Memory B cell (primary cell): ENCODE results near the gene STARD7.

Source experiments
- ATAC-seq: fragments of 150-1000 bp; cut with Tn5 transposase; 2 replicates; pipeline ENCODE4 v1.10.0; 2021; ENCODE audit warnings: low read depth, mild to moderate bottlenecking, moderate library complexity
- DNase-seq, 2 donors: peaks; one replicate each; pipeline ENCODE4 v3.0.0; 2022; ENCODE audit warnings: low spot score in 2 of 2
- H3K27ac Mint-ChIP-seq: one replicate; pipeline ENCODE4 v1.8.0; 2022; ENCODE audit warnings: mild to moderate bottlenecking, moderate library complexity, mixed read lengths
- H3K27me3 Mint-ChIP-seq: one replicate; pipeline ENCODE4 v1.8.0; 2022; ENCODE audit warnings: mixed read lengths
- H3K36me3 Mint-ChIP-seq: one replicate; pipeline ENCODE4 v1.8.0; 2022; ENCODE audit warnings: mild to moderate bottlenecking, mixed read lengths
- H3K4me1 Mint-ChIP-seq: one replicate; pipeline ENCODE4 v1.8.0; 2022; ENCODE audit warnings: mixed read lengths
- H3K4me3 Mint-ChIP-seq: one replicate; pipeline ENCODE4 v1.8.0; 2022; ENCODE audit warnings: mild to moderate bottlenecking, moderate library complexity, mixed read lengths
- H3K9me3 Mint-ChIP-seq: one replicate; pipeline ENCODE4 v1.8.0; 2022; ENCODE audit warnings: mixed read lengths

The STARD7 gene

DNA sequence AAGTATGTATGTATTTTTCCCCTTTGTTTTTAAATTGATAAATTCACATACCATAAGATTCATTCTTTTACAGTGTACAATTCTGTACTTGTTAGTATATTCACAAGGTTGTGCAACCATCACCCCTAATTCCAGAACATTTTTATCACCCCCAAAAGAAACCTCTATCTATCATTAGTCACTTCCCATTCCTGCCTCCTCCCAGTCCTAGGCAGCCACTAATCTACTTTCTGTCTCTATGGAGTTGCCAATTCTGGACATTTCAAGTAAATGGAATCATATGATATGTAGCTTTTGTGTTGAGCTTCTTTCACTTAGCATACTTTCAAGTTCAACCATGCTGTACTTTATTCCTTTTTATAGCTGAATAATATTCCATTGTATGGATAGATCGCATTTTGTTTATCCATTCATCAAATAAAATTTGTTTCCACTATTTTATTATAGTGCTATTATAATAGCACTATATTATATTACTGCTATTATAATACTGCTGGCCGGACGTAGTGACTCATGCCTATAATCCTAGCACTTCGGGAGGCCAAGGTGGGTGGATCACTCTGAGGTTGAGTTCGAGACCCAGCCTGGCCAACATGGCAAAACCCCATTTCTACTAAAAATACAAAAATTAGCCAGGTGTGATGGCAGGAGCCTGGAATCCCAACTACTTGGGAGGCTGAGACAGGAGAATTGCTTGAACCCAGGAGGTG, 10.9 kb downstream of the STARD7 start:
- no peak for DNase-seq
- Mint-ChIP-seq H3K4me3 (no peak overlapping the region), H3K4me1 (peaks cover 33% of the 10 kb centered on the region), H3K27me3 (no peaks in the 10 kb centered on the region), H3K9me3 (no peaks in the 10 kb centered on the region), H3K36me3 (peaks cover 19% of the 10 kb centered on the region), H3K27ac (no peak overlapping the region)
- ATAC-seq = no peak

DNA sequence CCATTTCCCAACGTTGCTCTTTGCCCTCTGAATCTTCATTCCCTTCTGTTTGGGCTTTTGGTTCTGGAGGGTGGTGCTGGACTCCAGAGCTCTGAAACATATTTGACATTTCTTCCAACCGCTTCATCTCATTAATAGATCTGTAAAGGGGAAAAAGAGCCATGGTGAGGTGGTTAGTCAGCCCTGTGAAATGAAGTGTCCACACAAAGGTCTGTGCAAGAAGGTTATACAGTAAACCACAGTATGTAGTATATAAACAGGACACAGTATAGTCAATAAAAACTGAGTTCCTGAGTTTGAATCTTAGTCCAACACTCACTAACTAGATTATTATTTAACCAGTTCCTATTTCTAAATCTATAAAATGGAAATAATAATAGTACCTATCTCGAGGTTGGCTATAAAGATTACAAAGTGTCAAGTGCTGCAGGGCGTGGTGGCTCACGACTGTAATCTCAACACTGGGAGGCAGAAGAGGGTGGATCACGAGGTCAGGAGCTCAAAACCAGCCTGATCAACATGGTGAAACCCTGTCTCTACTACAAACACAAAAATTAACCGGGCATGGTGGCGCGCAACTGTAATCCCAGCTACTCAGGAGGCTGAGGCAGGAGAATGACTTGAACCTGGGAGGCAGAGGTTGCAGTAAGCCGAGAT, 13.1 kb downstream of the STARD7 start:
- no peak overlapping the region for H3K4me3 Mint-ChIP-seq
- peaks cover 22% of the 10 kb centered on the region for H3K4me1 Mint-ChIP-seq
- ATAC-seq (no peak), DNase-seq (no peak)
- peak overlapping the region; percentile 67 for H3K27ac Mint-ChIP-seq
- H3K36me3 Mint-ChIP-seq = peaks cover 29% of the 10 kb centered on the region
- no peaks in the 10 kb centered on the region for H3K9me3 Mint-ChIP-seq
- H3K27me3 Mint-ChIP-seq = no peaks in the 10 kb centered on the region

DNA sequence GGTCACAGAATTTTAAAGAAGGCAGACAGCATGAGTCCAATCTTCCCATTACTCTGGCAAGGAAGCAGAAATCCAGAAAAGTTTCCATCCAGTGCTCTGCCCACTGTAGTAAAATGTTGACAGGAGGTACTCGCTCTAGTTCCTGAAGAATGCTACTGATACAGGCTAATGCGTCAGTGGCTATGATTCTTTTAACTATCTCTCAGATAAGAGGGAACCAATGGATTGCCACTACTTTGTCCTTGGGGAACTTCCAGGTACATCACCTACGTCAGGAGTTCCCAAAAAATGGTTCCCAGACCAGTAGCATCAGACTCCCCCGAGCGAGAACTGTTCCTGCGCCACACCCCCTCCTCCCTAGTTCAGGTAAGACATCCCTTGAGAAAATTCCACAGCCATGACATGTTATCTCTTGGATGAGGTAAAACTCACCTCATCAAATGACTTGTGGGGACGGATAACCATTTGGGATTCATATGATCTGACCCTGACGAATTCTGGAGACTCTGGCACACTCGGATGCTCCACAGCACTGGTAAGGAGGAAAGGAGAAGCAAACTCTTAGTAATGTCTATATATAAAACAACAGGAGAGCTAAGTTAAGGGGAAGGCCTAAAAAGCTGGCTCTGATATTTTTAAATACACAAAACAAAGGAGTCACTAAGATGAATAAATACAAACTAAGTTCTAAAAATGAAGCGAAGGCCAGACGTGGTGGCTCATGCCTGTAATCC, 16.5 kb downstream of the STARD7 start:
- DNase-seq (no peak), ATAC-seq (no peak)
- no peak overlapping the region for H3K4me3 Mint-ChIP-seq
- H3K36me3 Mint-ChIP-seq = peaks cover 29% of the 10 kb centered on the region
- peaks cover 3% of the 10 kb centered on the region for H3K4me1 Mint-ChIP-seq
- H3K9me3 Mint-ChIP-seq = no peaks in the 10 kb centered on the region
- no peak overlapping the region for H3K27ac Mint-ChIP-seq
- no peaks in the 10 kb centered on the region for H3K27me3 Mint-ChIP-seq

DNA sequence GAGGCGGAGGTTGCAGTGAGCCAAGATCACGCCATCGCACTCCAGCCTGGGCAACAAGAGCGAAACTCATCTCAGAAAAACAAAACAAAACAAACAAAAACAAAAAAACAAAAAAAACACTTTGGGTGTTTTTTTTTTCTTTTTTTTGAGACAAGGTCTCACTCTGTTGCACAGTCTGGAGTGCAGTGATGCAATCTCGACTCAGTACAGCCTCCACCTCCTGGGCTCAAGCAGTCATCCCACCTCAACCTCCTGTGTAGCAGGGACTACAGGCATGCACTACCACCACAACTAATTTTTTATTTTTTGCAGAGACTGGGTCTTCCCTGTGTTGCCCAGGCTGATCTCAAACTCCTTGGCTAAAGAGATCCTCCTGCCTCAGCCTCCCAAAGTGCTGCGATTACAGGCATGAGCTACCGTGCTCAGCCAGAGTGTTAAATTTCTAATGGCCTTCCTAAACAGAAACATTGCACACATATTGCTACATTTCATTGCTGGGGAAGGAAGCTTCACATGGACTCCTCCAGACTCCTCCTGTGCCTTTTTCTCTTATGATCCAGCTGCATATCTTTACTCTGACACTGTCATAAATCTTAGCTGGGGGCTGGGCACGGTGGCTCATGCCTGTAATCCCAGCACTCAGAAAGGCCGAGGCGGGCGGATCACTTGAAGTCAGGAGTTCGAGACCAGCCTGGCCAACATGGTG, 19.7 kb downstream of the STARD7 start:
- no peak for ATAC-seq
- Mint-ChIP-seq H3K27ac (no peak overlapping the region), H3K36me3 (peaks cover 39% of the 10 kb centered on the region), H3K27me3 (no peaks in the 10 kb centered on the region), H3K4me1 (no peaks in the 10 kb centered on the region), H3K4me3 (no peak overlapping the region), H3K9me3 (no peaks in the 10 kb centered on the region)
- no peak for DNase-seq

DNA sequence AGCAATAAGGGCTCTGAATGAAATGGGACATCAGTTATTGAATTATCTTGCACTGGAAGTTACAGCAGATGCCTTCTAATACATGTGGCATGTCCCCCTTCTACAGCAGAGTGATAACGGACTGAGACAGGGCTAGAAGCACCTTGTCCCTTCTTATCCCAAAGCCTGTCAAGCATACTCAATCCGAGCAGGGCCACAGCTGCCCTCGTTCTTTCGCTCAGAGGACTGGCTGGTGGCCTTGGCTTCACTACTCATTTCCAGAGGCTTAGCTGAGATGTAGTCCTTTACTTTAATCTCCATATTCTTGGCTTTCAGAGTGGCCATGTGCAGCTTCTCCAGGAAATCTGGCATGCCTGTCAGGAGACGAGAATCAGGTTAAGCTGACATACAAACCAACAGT, 22.1 kb downstream of the STARD7 start:
- H3K27ac Mint-ChIP-seq = no peak overlapping the region
- ATAC-seq (no peak), DNase-seq (no peak)
- H3K27me3 Mint-ChIP-seq = no peaks in the 10 kb centered on the region
- H3K36me3 Mint-ChIP-seq = peaks cover 27% of the 10 kb centered on the region
- H3K9me3 Mint-ChIP-seq = peaks cover 2% of the 10 kb centered on the region
- peaks cover 5% of the 10 kb centered on the region for H3K4me1 Mint-ChIP-seq
- H3K4me3 Mint-ChIP-seq = no peak overlapping the region

DNA sequence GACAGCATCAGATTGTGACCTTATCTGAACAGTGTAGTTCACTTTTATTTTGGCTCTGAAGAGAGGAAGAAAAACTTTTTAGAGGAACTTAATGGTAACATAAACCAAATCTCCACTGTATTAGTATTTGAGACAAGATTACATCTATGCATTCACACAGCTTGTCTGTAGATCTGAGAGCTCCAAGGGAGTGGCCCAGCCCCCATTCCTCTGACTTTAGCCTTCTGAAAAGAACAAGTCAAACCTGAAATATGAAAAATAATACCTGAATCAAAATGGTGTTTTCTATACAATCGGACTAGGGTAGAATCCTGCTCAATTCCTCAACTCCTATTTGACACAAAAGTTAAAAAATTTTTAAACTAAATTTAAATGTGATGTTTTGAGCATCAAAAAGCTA, 23.1 kb downstream of the STARD7 start:
- Mint-ChIP-seq H3K27ac (peak overlapping the region; percentile 54), H3K9me3 (peaks cover 2% of the 10 kb centered on the region), H3K4me1 (peaks cover 12% of the 10 kb centered on the region), H3K36me3 (peaks cover 22% of the 10 kb centered on the region), H3K4me3 (no peak overlapping the region), H3K27me3 (no peaks in the 10 kb centered on the region)
- DNase-seq = no peak
- ATAC-seq = no peak

DNA sequence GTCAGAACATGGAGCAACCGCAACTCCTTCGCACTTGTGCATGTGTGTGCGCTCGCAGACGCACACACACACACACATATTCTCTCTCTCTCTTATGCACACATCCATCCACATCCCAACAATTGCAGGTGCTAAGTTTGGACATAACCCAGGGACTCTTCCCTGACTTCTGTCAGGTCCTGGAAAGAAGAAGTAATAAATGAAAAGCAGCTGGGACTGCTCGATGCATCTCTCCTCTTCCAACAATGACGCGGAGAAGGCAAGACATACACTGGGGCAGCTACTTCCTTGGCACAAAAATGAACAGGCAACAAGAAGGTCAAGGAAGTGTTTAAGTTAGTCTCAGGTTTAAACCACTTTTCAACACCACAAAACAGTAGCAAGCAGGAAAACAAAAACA, 23.6 kb downstream of the STARD7 start:
- H3K27ac Mint-ChIP-seq = peak overlapping the region; percentile 54
- no peak overlapping the region for H3K4me3 Mint-ChIP-seq
- H3K4me1 Mint-ChIP-seq = peaks cover 12% of the 10 kb centered on the region
- peaks cover 2% of the 10 kb centered on the region for H3K9me3 Mint-ChIP-seq
- ATAC-seq = no peak
- no peak for DNase-seq
- peaks cover 22% of the 10 kb centered on the region for H3K36me3 Mint-ChIP-seq
- no peaks in the 10 kb centered on the region for H3K27me3 Mint-ChIP-seq

DNA sequence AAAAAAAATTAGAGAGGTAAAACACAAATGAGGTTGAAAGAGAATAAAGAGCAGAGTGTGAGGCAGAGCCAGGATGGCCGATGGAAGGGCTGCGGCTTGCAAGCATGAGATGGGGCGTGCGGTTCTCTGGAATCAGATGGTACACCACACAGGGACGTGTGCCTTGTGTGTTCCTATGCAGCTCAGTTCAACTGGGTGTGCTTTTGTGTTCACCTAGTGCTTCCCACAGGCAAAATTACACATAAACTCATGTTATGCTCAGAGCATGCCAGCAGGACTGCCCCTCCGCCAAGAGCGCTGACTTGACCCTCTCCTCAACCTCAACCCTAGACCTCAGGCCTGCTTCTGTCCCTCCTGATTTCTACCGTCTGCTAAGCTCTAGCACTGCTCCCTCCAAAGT, 24.4 kb downstream of the STARD7 start:
- Mint-ChIP-seq H3K4me3 (no peak overlapping the region), H3K9me3 (peaks cover 2% of the 10 kb centered on the region), H3K27ac (peak overlapping the region; percentile 54), H3K36me3 (peaks cover 21% of the 10 kb centered on the region), H3K4me1 (peaks cover 12% of the 10 kb centered on the region), H3K27me3 (no peaks in the 10 kb centered on the region)
- DNase-seq (no peak), ATAC-seq (no peak)

DNA sequence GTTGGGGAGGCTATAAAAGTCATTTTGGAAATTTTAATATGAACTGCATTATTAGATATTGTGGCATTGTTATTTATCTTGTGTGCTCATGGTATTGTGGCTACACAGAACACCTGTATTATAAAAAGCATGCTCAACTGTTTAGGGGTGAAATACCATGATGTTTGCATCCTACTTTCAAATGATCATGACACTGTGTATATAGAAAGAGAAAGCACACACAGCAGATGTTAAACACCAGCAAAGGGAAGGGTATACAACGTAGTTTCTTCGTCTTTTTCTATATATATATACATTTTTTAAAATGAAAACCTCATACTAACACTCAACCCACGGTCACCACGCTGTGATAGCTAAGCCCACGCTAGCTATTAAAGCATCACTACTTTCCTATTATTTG, 27.1 kb downstream of the STARD7 start:
- no peak for ATAC-seq
- Mint-ChIP-seq H3K27me3 (no peaks in the 10 kb centered on the region), H3K4me3 (no peak overlapping the region), H3K4me1 (peaks cover 12% of the 10 kb centered on the region), H3K36me3 (peaks cover 13% of the 10 kb centered on the region), H3K27ac (no peak overlapping the region), H3K9me3 (peaks cover 2% of the 10 kb centered on the region)
- DNase-seq = no peak

DNA sequence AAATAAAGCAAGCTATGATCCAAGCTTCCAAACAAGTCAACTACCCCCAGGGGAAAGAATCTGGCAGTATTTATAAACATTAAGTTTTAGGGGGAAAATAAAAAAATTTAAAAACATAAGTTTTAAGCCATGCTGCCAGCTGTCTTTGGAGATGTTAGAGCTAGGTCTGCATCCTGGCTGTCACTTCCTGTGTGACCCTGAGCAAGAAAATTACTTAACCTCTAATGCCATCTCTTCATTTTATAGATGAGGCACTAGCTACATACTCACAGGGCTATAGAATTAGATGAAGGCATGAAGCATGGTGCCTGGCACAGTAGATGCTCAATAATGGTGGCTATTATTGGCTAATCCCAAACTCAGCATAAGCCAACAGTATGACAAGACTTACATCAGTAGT, 28.1 kb downstream of the STARD7 start:
- no peak for ATAC-seq
- DNase-seq = no peak
- Mint-ChIP-seq H3K4me3 (no peak overlapping the region), H3K27me3 (no peaks in the 10 kb centered on the region), H3K4me1 (peaks cover 12% of the 10 kb centered on the region), H3K9me3 (peaks cover 2% of the 10 kb centered on the region), H3K36me3 (peaks cover 10% of the 10 kb centered on the region), H3K27ac (no peak overlapping the region)

DNA sequence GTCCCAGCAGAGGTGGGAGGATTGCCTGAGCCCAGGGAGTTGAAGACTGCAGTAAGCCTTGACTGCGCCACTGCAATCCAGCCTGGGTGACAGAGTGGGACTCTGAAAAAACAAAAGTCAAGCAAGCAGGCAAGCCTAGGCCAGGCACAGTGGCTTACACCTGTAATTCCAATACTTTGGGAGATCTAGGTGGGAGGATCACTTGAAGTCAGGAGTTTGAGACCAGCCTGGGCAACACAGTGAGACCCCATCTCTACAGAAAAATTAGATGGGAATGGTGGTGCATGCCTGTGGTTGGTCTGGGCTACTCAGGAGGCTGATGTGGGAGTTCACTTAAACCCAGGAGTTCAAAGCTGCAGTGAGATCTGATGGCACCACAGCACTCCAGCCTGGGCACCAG, 28.6 kb downstream of the STARD7 start:
- H3K4me3 Mint-ChIP-seq = no peak overlapping the region
- DNase-seq (no peak), ATAC-seq (no peak)
- H3K27ac Mint-ChIP-seq = no peak overlapping the region
- H3K36me3 Mint-ChIP-seq = peaks cover 6% of the 10 kb centered on the region
- H3K27me3 Mint-ChIP-seq = no peaks in the 10 kb centered on the region
- peaks cover 2% of the 10 kb centered on the region for H3K9me3 Mint-ChIP-seq
- H3K4me1 Mint-ChIP-seq = peaks cover 12% of the 10 kb centered on the region

DNA sequence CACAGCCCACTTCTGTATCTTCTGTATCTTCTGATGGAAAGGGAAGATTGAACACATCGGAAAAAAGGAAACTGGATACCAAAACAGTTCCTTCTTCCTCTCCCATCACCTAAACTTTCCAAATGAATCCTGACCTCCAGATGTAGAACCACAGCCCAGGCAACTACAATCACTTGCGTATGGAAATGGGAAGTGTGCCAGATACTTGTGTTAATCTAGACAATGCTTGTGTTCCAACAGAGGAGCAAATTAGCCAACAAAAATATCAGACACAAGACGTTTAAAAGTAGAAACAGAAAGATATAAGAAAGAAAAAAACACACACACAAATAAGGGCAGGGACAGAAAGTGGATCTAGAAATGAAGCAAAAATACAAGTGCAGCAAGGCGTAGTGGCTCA, 32.0 kb downstream of the STARD7 start:
- DNase-seq = no peak
- Mint-ChIP-seq H3K4me3 (no peak overlapping the region), H3K9me3 (no peaks in the 10 kb centered on the region)

DNA sequence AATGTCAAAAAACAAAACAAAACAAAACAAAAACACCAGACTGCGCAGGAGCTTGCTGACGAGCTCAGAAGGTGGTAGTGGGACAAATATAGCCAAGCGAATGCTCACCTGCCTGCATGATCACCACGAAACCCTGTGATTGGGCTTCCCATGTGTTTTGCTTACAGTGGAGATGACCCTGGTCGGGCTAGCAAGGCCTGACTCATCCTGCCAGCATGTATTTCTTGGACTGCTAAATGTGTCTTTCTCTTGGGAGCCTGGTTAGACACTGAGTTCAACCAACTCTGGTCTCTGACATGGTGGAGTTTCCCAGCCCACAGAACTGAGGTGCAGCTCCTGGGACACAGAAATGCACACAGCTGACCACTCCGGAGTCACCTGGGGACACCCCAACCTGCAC, 32.7 kb downstream of the STARD7 start:
- H3K27ac Mint-ChIP-seq = no peak overlapping the region
- no peaks in the 10 kb centered on the region for H3K9me3 Mint-ChIP-seq
- no peaks in the 10 kb centered on the region for H3K27me3 Mint-ChIP-seq
- no peak overlapping the region for H3K4me3 Mint-ChIP-seq
- DNase-seq = no peak
- H3K4me1 Mint-ChIP-seq = peaks cover 7% of the 10 kb centered on the region
- H3K36me3 Mint-ChIP-seq = no peaks in the 10 kb centered on the region
- no peak for ATAC-seq

More for the DNA sequence above, 32.0 kb downstream of the STARD7 start:
- no peaks in the 10 kb centered on the region for H3K36me3 Mint-ChIP-seq
- peaks cover 10% of the 10 kb centered on the region for H3K4me1 Mint-ChIP-seq
- no peaks in the 10 kb centered on the region for H3K27me3 Mint-ChIP-seq
- no peak for ATAC-seq
- no peak overlapping the region for H3K27ac Mint-ChIP-seq
